Measurements from ENCODE around the gene SLC49A3. TPM values are rescaled to one million over a fixed set of nuclear protein-coding genes. Genes with fewer than 3 reads are reported as not detected.

SLC49A3 gene
- total and polyA plus RNA-seq, 2 of the 13 experiments (the other 11 are each of a cell fraction or from before 2014, with no cell fraction given) = 0.07 to 0.17 TPM

GRCh38 chr4:674172-675035 is 14.5 kb downstream of the SLC49A3 start, which contains the start of the genes ATP5ME and MYL5 (continued):
- TF ChIP-seq ZBTB26 (CRISPR knock-in tag; IDR thresholded peaks at IDR 0.05; ENCODE audit: borderline replicate concordance) = peak; percentile 30; the same call in 1 of the 2 replicates
- 0 out of 2 replicates have a peak, but pooled peaks have one; percentile 53 for TF ChIP-seq ZNF296 (CRISPR knock-in tag; conservative IDR thresholded peaks at IDR 0.05)
- no peak for TF ChIP-seq ZNF878 (CRISPR knock-in tag; IDR thresholded peaks at IDR 0.05)
- no peak for TF ChIP-seq PRDM15 (CRISPR knock-in tag; IDR thresholded peaks at IDR 0.05)
- peak; percentile 63 for TF ChIP-seq U2AF1 (optimal IDR thresholded peaks at IDR 0.05; ENCODE audit: low read depth, low read length)
- peak; percentile 77; the same call in 1 of the 2 replicates for TF ChIP-seq HES4 (CRISPR knock-in tag; IDR thresholded peaks at IDR 0.05; ENCODE audit: borderline replicate concordance)
- TF ChIP-seq PHF8 (CRISPR knock-in tag; IDR thresholded peaks at IDR 0.05) = peak; percentile 89
- TF ChIP-seq ERF (CRISPR knock-in tag; IDR thresholded peaks at IDR 0.05) = peak; percentile 67; the same call in 1 of the 2 replicates
- no peak for TF ChIP-seq ZEB1 (IDR thresholded peaks at IDR 0.05; ENCODE audit: insufficient replicate concordance, low read depth)
- peak; percentile 63; the same call in 1 of the 2 replicates for TF ChIP-seq ZNF274 (CRISPR knock-in tag; IDR thresholded peaks at IDR 0.05)
- no peak for TF ChIP-seq ZBTB39 (CRISPR knock-in tag; IDR thresholded peaks at IDR 0.05)
- peak; percentile 70 for TF ChIP-seq HDAC2 (CRISPR knock-in tag; IDR thresholded peaks at IDR 0.05)
- TF ChIP-seq ZFY (CRISPR knock-in tag; IDR thresholded peaks at IDR 0.05) = peak; percentile 79
- TF ChIP-seq SOX6 (IDR thresholded peaks at IDR 0.05) = no peak
- peak; percentile 55 for TF ChIP-seq SOX6 (CRISPR knock-in tag; IDR thresholded peaks at IDR 0.05)
- TF ChIP-seq ZFP62 (CRISPR knock-in tag; IDR thresholded peaks at IDR 0.05) = no peak
- TF ChIP-seq REL (CRISPR knock-in tag; conservative IDR thresholded peaks at IDR 0.05) = 0 out of 2 replicates have a peak, but pooled peaks have one; percentile 43
- TF ChIP-seq ZNF720 (CRISPR knock-in tag; IDR thresholded peaks at IDR 0.05) = no peak
- TF ChIP-seq POGK (CRISPR knock-in tag; conservative IDR thresholded peaks at IDR 0.05) = peak; percentile 15; the same call in 1 of the 2 replicates
- peak; percentile 39 for TF ChIP-seq HNRNPK (IDR thresholded peaks at IDR 0.05; ENCODE audit: low read depth, low read length, poor library complexity, severe bottlenecking)
- peak; percentile 92 for TF ChIP-seq NRL (CRISPR knock-in tag; IDR thresholded peaks at IDR 0.05; ENCODE audit: borderline replicate concordance)
